Activated CD4-positive, CD25-positive, alpha-beta regulatory T cell treated with anti-CD3 and anti-CD28 coated beads, Interleukin-2, amount 50 U/mL, for 72 hours (primary cell): ENCODE results near the gene SLC6A19.
"Not testable (repeated sequence)": the region's sequence is repeated elsewhere in the genome, so short reads cannot be mapped to it uniquely, and the experiment has no call there.

ENCODE experiments used
- DNase-seq: peaks from one replicate; pipeline ENCODE4 v3.0.0; 2021

Gene SLC6A19

GRCh38 chr5:1201327-1202025 lies at the start of gene SLC6A19:
SLC6A19 (plus strand) TSS chr5:1201595; CDS start chr5:1201651, 56 bp downstream.
- DNase-seq: no peak

DNA sequence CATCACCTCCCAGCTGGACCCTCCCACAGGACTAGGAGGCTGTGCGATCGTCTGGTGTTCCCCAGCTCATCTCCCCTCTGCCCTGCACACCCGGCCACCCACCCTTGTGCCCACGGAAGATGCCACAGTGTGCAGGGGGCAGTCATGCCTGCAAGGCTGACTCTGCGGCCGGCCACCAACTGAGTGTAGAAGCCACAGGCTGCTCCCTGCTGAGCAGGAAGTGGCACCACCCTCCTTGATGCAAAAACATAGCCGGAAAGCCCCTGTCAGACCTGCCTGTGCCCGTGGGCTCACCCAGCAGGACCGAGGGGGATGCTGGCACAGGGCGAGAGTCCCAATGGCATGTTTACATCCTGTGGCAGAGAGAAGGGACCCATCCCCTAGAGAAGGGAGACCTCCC lies 49.2 kb upstream of the SLC6A19 start:
- DNase-seq: no peak

- no peak for DNase-seq
These were observed 48.6 kb upstream of the SLC6A19 start for GRCh38 chr5:1152771-1153282.

GRCh38 chr5:1153428-1153827 lies 48.0 kb upstream of the SLC6A19 start:
- no peak for DNase-seq

DNA sequence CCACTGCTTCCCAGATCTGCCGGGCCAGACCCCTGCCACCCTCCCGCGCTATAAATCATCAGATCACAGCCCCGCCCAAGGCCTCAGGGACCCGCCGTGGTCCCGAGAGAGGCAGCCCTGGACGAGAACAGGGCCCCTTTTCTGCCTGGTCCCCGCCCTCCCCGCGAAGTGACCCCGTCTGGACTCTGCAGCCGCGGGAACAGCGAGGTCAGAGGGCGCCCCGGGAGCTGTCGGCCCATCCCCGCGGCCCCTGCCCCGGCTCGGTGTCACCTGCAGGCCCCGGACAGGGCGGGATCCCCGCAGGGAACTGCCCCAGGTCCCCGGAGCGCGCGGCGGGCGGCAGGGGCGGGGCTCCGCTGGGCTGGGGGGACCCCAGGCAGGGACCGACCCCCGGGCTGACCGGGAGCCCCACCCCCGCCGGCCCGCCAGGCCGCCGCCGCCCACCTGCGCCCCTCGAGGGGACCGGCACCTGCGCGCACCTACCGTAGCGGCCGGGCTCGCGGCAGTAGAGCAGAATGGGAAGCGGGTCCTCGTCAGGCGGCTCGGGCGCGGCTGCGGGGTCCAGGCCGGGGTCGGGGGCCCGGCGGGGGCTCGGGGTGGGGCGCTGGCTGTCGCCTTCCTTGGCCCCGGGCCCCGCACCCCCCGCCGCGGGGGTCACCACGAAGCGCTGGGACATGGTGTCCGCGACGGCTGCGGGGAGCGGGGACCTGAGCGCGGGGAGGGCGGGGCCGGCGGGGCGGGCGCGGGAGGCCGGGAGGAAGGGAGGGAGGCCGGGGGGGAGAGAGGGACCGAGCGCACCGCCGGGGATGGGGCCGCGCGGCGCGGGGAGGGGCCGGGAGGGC lies 46.0 kb upstream of the SLC6A19 start:
- DNase-seq: no peak

DNA sequence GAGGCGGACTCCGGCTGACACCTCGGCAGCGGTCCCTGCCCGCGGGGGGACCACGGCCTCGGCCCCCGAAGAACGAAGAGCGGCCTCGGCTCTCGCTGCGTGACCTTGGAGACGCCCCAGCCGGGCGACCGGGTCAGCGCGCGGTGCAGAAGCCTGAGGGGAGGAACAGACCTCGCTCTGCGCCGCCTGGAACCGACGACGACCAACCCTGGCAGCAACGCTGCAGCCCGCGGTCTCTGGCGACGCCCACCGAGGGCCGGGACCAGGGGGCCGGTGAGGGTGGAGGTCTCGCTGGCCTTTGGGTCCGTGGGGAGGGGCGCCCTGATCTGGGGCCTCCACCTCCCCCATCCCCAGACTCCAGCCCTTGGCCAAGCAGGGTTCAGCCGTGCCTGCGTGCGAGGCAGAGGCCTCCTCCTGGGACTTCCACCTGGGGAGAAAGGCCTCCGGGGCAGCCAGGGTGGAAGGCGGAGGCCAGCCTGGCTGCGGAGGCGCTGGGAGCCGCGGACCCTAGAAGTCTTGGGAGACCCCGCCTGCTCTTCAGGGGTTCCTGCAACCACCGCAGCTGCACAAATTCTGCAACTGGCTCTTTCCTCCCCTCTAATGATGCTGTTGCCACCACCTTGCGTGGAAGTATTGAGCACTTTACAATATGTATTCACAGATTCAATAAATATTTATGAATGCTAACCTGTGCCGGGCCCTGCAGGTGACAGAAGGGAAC lies 45.2 kb upstream of the SLC6A19 start:
- DNase-seq: no peak

GRCh38 chr5:1156754-1157460 lies 44.5 kb upstream of the SLC6A19 start:
- DNase-seq: no peak

GRCh38 chr5:1157461-1157986 lies 43.9 kb upstream of the SLC6A19 start:
- DNase-seq: not testable (repeated sequence)

GRCh38 chr5:1158647-1159340 lies 42.6 kb upstream of the SLC6A19 start:
- no peak for DNase-seq

GRCh38 chr5:1159341-1159675 lies 42.1 kb upstream of the SLC6A19 start:
- no peak for DNase-seq

- no peak for DNase-seq
These were observed 41.5 kb upstream of the SLC6A19 start for GRCh38 chr5:1159774-1160406.

DNA sequence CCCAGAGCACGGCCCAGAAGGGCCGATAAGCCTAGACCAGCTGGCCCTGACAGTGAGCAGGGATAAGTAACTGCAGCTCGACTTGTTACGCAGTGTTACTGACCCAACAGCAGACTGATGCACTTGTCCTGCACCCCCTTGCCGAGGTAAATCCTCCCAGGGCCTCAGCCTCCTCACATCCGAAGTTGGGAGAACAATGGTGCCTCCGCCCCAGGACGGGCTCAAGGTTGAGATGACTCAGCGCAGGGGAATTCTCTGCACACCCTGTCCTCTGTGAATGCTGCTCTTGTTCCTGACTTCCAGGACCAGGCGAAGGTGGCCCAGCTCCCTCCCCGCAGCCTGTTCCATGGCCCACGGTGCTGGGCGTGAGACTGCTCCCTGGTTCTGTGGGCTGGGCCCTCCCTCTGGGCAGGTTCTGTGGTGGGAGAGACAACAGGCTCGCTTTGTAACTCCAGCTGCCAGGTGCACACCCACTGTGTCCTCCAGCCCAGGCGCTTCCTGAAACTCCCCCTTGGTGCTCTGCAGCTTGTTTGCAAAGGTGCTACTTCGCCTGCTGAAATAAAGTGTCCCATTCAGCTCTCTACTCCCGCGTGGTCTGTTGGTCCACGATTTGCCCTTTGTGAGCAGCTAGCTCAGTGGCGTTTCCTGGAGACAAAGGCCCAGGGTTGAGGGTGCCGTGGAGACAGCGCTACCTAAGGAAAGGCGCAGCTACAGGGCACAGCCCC lies 40.1 kb upstream of the SLC6A19 start:
- no peak for DNase-seq

DNA sequence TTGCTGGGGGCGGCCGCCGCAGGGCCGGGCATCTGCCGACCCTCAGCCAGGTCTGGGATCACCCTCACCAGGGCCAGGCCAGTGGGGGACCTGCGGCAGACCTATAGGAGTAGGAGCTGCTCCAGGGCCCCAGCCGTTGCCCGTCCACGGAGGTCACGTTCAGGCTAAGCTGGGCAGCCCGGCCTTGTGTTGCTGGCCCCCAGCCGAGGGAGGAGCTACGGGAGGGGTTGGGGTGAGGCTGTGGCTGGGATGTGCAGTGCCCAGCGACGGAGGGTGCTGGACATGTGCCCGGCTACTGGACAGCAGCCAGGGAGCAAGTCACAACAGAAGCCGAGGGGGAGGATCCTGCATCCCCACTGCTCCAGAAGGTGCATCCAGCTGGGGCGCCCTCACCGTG lies 39.6 kb upstream of the SLC6A19 start:
- no peak for DNase-seq

- no peak for DNase-seq
These were observed 39.1 kb upstream of the SLC6A19 start for GRCh38 chr5:1162276-1162675.

GRCh38 chr5:1162751-1163150 lies 38.6 kb upstream of the SLC6A19 start:
- no peak for DNase-seq

- no peak for DNase-seq
These were observed 38.0 kb upstream of the SLC6A19 start for GRCh38 chr5:1163366-1163765.

DNA sequence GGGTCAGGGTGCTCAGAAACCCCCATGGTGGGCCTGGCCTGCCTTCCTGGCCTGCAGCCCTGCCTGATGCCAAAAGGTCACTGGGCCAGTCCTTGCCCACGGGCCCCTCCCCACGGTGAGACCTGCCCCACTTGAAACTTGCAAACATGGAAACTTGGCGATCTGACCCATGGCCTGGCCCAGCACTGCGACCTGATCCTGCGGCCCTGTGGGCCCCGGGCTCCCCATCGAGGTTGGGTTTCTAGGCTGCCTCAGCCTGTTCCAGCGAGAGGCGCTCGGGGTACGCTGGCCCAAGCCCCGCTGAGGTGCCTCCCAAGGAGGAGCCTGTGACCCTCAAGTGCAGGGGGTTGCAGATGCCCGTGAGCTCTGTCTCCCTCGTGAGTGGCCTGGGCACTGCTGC lies 37.5 kb upstream of the SLC6A19 start:
- no peak for DNase-seq

GRCh38 chr5:1164696-1165630 lies 36.4 kb upstream of the SLC6A19 start:
- no peak for DNase-seq

DNA sequence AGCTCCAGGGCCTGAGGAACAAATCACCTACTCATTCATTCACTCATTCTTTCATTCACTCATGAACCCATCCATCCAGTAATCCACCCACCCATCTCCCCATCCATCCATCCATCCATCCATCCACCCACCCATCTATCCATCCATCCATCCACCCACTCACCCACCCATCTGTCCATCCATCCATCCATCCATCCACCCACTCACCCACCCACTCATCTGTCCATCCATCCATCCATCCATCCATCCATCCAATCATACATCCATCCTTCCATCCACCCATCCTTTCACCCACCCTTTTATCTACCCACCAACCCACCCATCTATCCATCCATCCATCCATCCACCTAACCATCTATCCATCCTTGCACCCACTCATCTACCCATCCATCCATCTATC lies 35.5 kb upstream of the SLC6A19 start:
- DNase-seq: no peak

DNA sequence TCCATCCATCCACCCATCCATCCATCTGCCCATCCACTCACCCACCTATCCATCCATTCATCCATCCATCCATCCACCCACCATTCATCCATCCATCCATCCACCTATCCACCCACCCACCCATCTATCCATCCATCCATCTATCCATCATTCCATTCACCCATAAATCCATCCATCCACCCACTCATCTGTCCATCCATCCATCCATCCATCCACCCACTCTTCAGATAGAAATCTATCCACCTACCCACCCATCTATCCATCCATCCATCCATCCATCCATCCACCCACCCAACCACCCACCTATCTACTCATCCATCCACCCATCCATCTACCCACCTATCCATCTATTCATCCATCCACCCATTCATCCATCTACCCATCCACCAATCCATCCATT lies 35.0 kb upstream of the SLC6A19 start:
- DNase-seq: no peak
